ENCODE measurements around the gene AGBL2.
"Not testable (repeated sequence)": the region's sequence is repeated elsewhere in the genome, so short reads cannot be mapped to it uniquely, and the experiment has no call there.

AGBL2 gene

GRCh38 chr11:47667135-47667534 is 48.0 kb downstream of the AGBL2 start:
- Histone ChIP-seq H4K20me1 (ENCODE audit: insufficient read depth, low read length) (no peaks in the 10 kb centered on the region), H3K4me3 (ENCODE audit: low read length) (no peak overlapping the region), H3K27me3 (replicated peaks; ENCODE audit: insufficient read depth, low read length) (no peaks in the 10 kb centered on the region), H3K4me2 (ENCODE audit: low read depth, low read length) (no peak overlapping the region), H3K36me3 (replicated peaks; ENCODE audit: insufficient read depth, low read length) (no peaks in the 10 kb centered on the region), H3K4me1 (ENCODE audit: low read length) (peaks cover 4% of the 10 kb centered on the region), H2AFZ (ENCODE audit: low read length) (no peak overlapping the region), H3F3A (ENCODE audit: insufficient read depth, low read length) (no peaks in the 10 kb centered on the region), H3K9me3 (replicated peaks; ENCODE audit: insufficient read depth, low read length) (no peaks in the 10 kb centered on the region), H3K79me2 (ENCODE audit: low read length) (no peaks in the 10 kb centered on the region), H3K27ac (ENCODE audit: low read length) (no peak overlapping the region), H3K9ac (ENCODE audit: low read length) (no peak overlapping the region), H3K9me2 (replicated peaks; ENCODE audit: insufficient read depth, low read length) (no peaks in the 10 kb centered on the region)
- TF ChIP-seq EZH2phosphoT487 (IDR thresholded peaks at IDR 0.05; ENCODE audit: low read length) (no peak), EZH2 (optimal IDR thresholded peaks at IDR 0.05; ENCODE audit: low read depth, low read length) (no peak), CTCF (IDR thresholded peaks at IDR 0.05; ENCODE audit: low read length) (no peak)
- DNase-seq, result no peak

- H3K4me1 ChIP-seq (ENCODE audit: low read length); H3K36me3 ChIP-seq (replicated peaks; ENCODE audit: insufficient read depth, low read length); H3K9me3 ChIP-seq (replicated peaks; ENCODE audit: insufficient read depth, low read length); H3K79me2 ChIP-seq (ENCODE audit: low read length); DNase-seq; H2AFZ ChIP-seq (ENCODE audit: low read length); H3K4me2 ChIP-seq (ENCODE audit: low read depth, low read length); H3K27ac ChIP-seq (ENCODE audit: low read length); H4K20me1 ChIP-seq (ENCODE audit: insufficient read depth, low read length); H3K27me3 ChIP-seq (replicated peaks; ENCODE audit: insufficient read depth, low read length); H3K9me2 ChIP-seq (replicated peaks; ENCODE audit: insufficient read depth, low read length); H3F3A ChIP-seq (ENCODE audit: insufficient read depth, low read length); H3K4me3 ChIP-seq (ENCODE audit: low read length); H3K9ac ChIP-seq (ENCODE audit: low read length): not testable (repeated sequence)
Measured at GRCh38 chr11:47664936-47665335, 50.2 kb downstream of the AGBL2 start.

- Histone ChIP-seq H3K9ac (ENCODE audit: low read length) (no peak overlapping the region), H3K27me3 (replicated peaks; ENCODE audit: insufficient read depth, low read length) (no peaks in the 10 kb centered on the region), H3F3A (ENCODE audit: insufficient read depth, low read length) (no peaks in the 10 kb centered on the region), H3K9me2 (replicated peaks; ENCODE audit: insufficient read depth, low read length) (no peaks in the 10 kb centered on the region), H2AFZ (ENCODE audit: low read length) (no peak overlapping the region), H3K27ac (ENCODE audit: low read length) (no peak overlapping the region), H3K4me2 (ENCODE audit: low read depth, low read length) (no peak overlapping the region), H3K9me3 (replicated peaks; ENCODE audit: insufficient read depth, low read length) (no peaks in the 10 kb centered on the region), H3K79me2 (ENCODE audit: low read length) (no peaks in the 10 kb centered on the region), H3K4me3 (ENCODE audit: low read length) (no peak overlapping the region), H3K36me3 (replicated peaks; ENCODE audit: insufficient read depth, low read length) (no peaks in the 10 kb centered on the region), H4K20me1 (ENCODE audit: insufficient read depth, low read length) (no peaks in the 10 kb centered on the region), H3K4me1 (ENCODE audit: low read length) (peaks cover 4% of the 10 kb centered on the region)
- no peak for DNase-seq
- TF ChIP-seq EZH2 (optimal IDR thresholded peaks at IDR 0.05; ENCODE audit: low read depth, low read length), result no peak
- TF ChIP-seq EZH2phosphoT487 (IDR thresholded peaks at IDR 0.05; ENCODE audit: low read length), result no peak
- TF ChIP-seq CTCF (IDR thresholded peaks at IDR 0.05; ENCODE audit: low read length), result no peak
Measured at GRCh38 chr11:47661245-47661644, 53.9 kb downstream of the AGBL2 start.

- Histone ChIP-seq H3K27me3 (replicated peaks; ENCODE audit: insufficient read depth, low read length) (no peaks in the 10 kb centered on the region), H3K4me2 (ENCODE audit: low read depth, low read length) (no peak overlapping the region), H3K4me1 (ENCODE audit: low read length) (peaks cover 4% of the 10 kb centered on the region), H4K20me1 (ENCODE audit: insufficient read depth, low read length) (no peaks in the 10 kb centered on the region), H3K9me2 (replicated peaks; ENCODE audit: insufficient read depth, low read length) (no peaks in the 10 kb centered on the region), H3K27ac (ENCODE audit: low read length) (no peak overlapping the region), H2AFZ (ENCODE audit: low read length) (no peak overlapping the region), H3K36me3 (replicated peaks; ENCODE audit: insufficient read depth, low read length) (no peaks in the 10 kb centered on the region), H3K4me3 (ENCODE audit: low read length) (no peak overlapping the region), H3K9me3 (replicated peaks; ENCODE audit: insufficient read depth, low read length) (no peaks in the 10 kb centered on the region), H3K79me2 (ENCODE audit: low read length) (no peaks in the 10 kb centered on the region), H3K9ac (ENCODE audit: low read length) (no peak overlapping the region), H3F3A (ENCODE audit: insufficient read depth, low read length) (no peaks in the 10 kb centered on the region)
- no peak for DNase-seq
- no peak for TF ChIP-seq EZH2 (optimal IDR thresholded peaks at IDR 0.05; ENCODE audit: low read depth, low read length)
- no peak for TF ChIP-seq EZH2phosphoT487 (IDR thresholded peaks at IDR 0.05; ENCODE audit: low read length)
- no peak for TF ChIP-seq CTCF (IDR thresholded peaks at IDR 0.05; ENCODE audit: low read length)
Measured at GRCh38 chr11:47659276-47659675, 55.9 kb downstream of the AGBL2 start.
